HEK293T (cell line): Measurements from ENCODE around the gene ERICH4.

ENCODE experiments used
- CTCF ChIA-PET: fragments of 350-600 bp; formaldehyde crosslinking; extraction: SDS; loops from one replicate; lab custom pipeline; 2021; ENCODE audit warnings: antibody characterized with exemption, inconsistent platforms; lab: Yijun Ruan, JAX
- POLR2A ChIA-PET: fragments of 350-600 bp; formaldehyde crosslinking; extraction: SDS; loops from one replicate; lab custom pipeline; 2020; ENCODE audit warnings: antibody characterized with exemption, inconsistent platforms; lab: Yijun Ruan, JAX
- DNase-seq: peaks from one replicate; pipeline ENCODE4 v3.0.0; 2012; ENCODE audit warnings: mixed read lengths; ENCODE audit errors: extremely low spot score
- ARNT ChIP-seq: fragments of 450-650 bp; IDR thresholded peaks from 2 replicates; pipeline ENCODE4 v1.6.1; 2017; ENCODE audit warnings: mild to moderate bottlenecking
- BHLHE40 ChIP-seq: fragments of 450-650 bp; IDR thresholded peaks from 2 replicates; pipeline ENCODE4 v1.6.1; 2016; ENCODE audit warnings: mild to moderate bottlenecking, moderate library complexity, borderline replicate concordance
- CTBP1 ChIP-seq: fragments of 450-650 bp; IDR thresholded peaks from 2 replicates; pipeline ENCODE4 v1.6.1; 2016; ENCODE audit warnings: borderline replicate concordance
- ELF4 ChIP-seq: fragments of 450-650 bp; IDR thresholded peaks from 2 replicates; pipeline ENCODE4 v1.6.1; 2017; ENCODE audit warnings: antibody characterized with exemption
- FOXA1 ChIP-seq: fragments of 450-650 bp; IDR thresholded peaks from 2 replicates; pipeline ENCODE4 v1.6.1; 2016; ENCODE audit warnings: mild to moderate bottlenecking
- FOXK2 ChIP-seq: fragments of 450-650 bp; IDR thresholded peaks from 2 replicates; pipeline ENCODE4 v1.6.1; 2016; ENCODE audit warnings: mild to moderate bottlenecking
- FOXM1 ChIP-seq: fragments of 450-650 bp; IDR thresholded peaks from 2 replicates; pipeline ENCODE4 v1.6.1; 2017; ENCODE audit warnings: mild to moderate bottlenecking, borderline replicate concordance
- HDGF ChIP-seq: fragments of 450-650 bp; IDR thresholded peaks from 2 replicates; pipeline ENCODE4 v1.6.1; 2017; ENCODE audit warnings: antibody characterized with exemption, borderline replicate concordance
- L3MBTL2 ChIP-seq: fragments of 450-650 bp; conservative IDR thresholded peaks from 2 replicates; pipeline ENCODE4 v1.6.1; 2016; ENCODE audit warnings: mild to moderate bottlenecking
- LEF1 ChIP-seq: fragments of 450-650 bp; IDR thresholded peaks from 2 replicates; pipeline ENCODE4 v1.6.1; 2017; ENCODE audit warnings: mild to moderate bottlenecking, borderline replicate concordance
- NFRKB ChIP-seq: fragments of 450-650 bp; IDR thresholded peaks from 2 replicates; pipeline ENCODE4 v1.6.1; 2016; ENCODE audit warnings: mild to moderate bottlenecking, moderate library complexity
- SP1 ChIP-seq: fragments of 450-650 bp; IDR thresholded peaks from 2 replicates; pipeline ENCODE4 v1.6.1; 2017
- SUZ12 ChIP-seq: fragments of 450-650 bp; IDR thresholded peaks from 2 replicates; pipeline ENCODE4 v1.6.1; 2016; ENCODE audit warnings: mild to moderate bottlenecking
- TARDBP ChIP-seq: fragments of 450-650 bp; IDR thresholded peaks from 2 replicates; pipeline ENCODE4 v1.6.1; 2016
- ZNF384 ChIP-seq: fragments of 450-650 bp; IDR thresholded peaks from 2 replicates; pipeline ENCODE4 v1.6.1; 2016
- TF ChIP-seq, protein P1 (sequence below): fragments of 450-650 bp; IDR thresholded peaks from 2 replicates; pipeline ENCODE4 v1.6.1; 2016

Gene ERICH4, protein sequence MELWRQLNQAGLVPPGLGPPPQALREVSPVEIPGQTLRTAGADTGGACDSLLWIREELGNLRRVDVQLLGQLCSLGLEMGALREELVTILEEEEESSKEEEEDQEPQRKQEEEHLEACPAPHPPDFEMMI

DNA sequence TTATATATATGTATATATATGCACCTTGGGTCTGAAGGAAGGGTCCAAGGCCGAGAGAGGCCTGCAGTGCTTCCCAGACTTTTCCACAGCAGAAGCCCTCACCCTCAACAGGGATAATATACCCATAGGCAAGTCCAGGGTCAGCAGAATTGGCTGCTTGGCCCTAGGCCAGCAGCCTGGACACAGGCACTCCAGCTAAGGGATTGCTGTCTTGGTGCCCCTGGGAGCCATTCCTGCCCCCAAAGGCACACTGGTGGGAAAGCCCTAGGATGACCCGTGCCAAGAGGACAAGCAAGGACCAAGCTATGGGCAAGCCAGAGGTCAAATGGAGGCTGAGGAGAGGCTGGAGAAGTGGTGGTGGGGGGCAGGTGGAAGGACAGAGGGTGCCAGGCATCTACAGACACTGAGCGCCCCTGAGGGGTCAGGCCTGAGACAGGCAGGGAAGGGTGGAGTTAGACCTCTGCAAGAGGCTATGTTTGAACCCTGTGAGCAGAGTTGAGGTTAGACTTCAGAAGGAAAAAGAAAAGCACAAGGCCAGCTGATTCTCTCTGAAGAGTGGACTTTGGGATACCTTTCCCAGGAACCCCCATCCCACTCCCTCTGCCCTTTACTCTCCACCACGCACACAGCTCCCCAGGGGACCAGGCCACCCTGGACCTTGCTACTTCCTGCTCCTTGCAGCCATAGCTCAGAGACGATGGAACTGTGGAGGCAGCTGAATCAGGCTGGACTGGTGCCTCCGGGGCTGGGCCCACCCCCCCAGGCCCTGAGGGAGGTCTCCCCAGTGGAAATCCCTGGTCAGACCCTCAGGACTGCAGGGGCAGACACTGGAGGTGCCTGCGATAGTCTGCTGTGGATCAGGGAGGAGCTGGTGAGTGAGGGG is at the start of gene ERICH4:
ERICH4 (plus strand) TSS at position 684 of the 883 bp plus-strand sequence; CDS start at position 698, 14 bp downstream.
- ChIA-PET CTCF (no interaction called here), POLR2A (no interaction called here)
- DNase-seq = no peak
- no peak for TF ChIP-seq LEF1
- no peak for TF ChIP-seq NFRKB
- no peak for TF ChIP-seq HDGF
- TF ChIP-seq ELF4 = no peak
- TF ChIP-seq ZNF384 = no peak
- TF ChIP-seq L3MBTL2 = no peak

DNA sequence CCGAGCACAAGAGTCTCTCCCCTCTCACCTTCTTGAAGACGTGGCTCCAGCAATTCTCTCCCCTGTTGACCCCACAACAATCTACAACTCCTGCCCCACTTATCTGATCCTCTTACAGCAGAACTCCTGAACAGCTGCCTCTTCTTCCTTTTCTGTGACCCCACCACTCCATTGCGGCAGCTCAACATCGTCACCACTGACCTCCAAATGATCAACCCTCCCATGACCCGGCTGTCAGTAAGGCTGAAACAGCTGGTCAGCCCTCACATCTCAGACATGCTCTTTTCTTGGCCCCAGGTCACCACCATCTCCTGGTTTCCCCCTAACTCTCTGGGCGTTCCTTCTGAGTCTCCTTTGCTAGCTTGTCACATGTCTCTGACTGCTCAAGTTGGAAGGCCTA is 47.6 kb upstream of the ERICH4 start:
- ChIA-PET POLR2A (interaction anchor here (0.6 to 1.4 kb wide), 2 partner anchors 9 to 39 kb away, joined by 3 read pairs; no protein-coding TSS in a partner anchor), CTCF (no interaction called here)
- DNase-seq = no peak
- TF ChIP-seq FOXM1 = no peak
- no peak for TF ChIP-seq CTBP1
- TF ChIP-seq FOXK2 = no peak
- no peak for TF ChIP-seq L3MBTL2
- TF ChIP-seq BHLHE40 = no peak
- TF ChIP-seq SP1 = no peak
- TF ChIP-seq TARDBP = no peak
- no peak for TF ChIP-seq ZNF384

DNA sequence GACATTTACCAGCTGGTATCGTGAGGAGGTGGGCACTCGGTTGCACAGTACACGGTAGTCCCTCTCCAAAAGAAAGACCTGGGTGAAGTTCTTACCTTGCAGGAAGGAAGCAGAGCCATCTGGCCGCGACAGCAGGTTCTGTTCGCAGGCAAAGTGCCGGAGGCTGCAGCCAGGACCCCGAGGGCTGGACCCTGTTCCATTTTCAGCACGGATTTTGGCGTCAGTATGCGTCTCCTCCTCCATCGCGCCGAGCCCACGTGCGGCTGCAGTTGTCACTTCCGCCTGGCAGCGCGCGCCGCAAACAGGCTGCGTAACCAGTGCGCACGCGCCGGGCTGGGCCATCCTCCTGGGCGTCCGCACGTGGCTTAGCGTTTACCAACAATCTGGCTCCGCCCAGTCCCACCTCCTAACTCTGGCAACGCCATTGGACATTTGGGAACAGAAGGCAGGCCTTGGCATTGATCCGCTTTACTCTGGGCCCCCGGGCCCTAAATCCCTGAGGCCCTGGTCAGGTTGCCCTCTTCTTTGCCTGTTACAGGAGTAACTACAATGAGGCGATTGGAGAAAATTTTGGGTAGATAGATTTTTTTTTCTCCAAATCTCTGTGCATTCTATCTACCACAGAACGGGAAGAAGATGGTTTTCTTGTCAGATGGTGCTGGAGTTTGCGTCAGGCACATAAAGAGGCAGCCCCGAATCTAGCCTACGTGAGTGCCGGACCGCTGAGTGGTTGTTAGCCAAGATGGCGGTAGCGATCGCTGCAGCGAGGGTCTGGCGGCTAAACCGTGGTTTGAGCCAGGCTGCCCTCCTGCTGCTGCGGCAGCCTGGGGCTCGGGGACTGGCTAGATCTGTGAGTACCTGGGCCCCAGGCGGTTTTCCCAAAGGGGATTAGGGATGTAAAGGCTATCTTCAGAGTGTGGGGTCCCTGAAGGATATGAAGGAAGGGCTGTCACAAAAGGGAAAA is 45.6 kb upstream of the ERICH4 start, which contains the start of the genes BCKDHA and EXOSC5:
BCKDHA (plus strand) TSS at position 733 of the 964 bp plus-strand sequence; CDS start at position 743, 10 bp downstream.
EXOSC5 (minus strand) TSS at position 274 of the 964 bp plus-strand sequence; CDS start at position 243, 31 bp downstream.
- DNase-seq = peak; percentile 99
- TF ChIP-seq ZNF384 = no peak
- peak; percentile 96 for TF ChIP-seq L3MBTL2
- TF ChIP-seq, protein P1, sequence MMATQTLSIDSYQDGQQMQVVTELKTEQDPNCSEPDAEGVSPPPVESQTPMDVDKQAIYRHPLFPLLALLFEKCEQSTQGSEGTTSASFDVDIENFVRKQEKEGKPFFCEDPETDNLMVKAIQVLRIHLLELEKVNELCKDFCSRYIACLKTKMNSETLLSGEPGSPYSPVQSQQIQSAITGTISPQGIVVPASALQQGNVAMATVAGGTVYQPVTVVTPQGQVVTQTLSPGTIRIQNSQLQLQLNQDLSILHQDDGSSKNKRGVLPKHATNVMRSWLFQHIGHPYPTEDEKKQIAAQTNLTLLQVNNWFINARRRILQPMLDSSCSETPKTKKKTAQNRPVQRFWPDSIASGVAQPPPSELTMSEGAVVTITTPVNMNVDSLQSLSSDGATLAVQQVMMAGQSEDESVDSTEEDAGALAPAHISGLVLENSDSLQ = peak; percentile 26; the same call in 1 of the 2 replicates
- no peak for TF ChIP-seq FOXA1
- peak; percentile 93 for TF ChIP-seq NFRKB
- peak; percentile 68 for TF ChIP-seq ELF4
- no peak for TF ChIP-seq HDGF
- no peak for TF ChIP-seq TARDBP
- no peak for TF ChIP-seq FOXM1
- TF ChIP-seq SP1 = no peak
- peak; percentile 97 for TF ChIP-seq FOXK2
- TF ChIP-seq SUZ12 = no peak
- TF ChIP-seq CTBP1 = no peak
- TF ChIP-seq ARNT = peak; percentile 25; the same call in 1 of the 2 replicates
- ChIA-PET CTCF (no interaction called here), POLR2A (interaction anchor here (1.0 kb wide), 1 partner anchor 42 kb away, joined by 3 read pairs; the partner anchor contains the start of gene DMAC2)

DNA sequence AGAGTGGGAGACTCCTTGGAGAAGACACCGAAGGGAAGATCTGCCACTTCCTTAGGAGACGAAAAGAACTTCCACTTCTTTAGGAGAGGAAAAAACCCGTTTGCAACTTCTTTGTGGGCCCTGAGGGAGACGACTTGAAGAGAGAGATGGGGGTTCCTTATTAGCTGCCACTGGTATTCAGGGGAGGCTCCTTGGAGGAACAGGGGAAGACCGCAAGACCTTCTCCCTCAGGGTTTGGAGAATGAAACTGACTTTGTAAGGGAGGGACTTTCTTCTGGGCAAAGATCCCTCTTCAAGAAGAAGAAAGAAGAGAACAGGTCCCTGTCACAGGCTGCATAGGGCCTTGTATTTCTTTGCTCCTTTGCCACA is 44.9 kb upstream of the ERICH4 start:
- TF ChIP-seq ZNF384 (no peak), ARNT (no peak), TARDBP (no peak)
- TF ChIP-seq, protein P1 = no peak
- POLR2A ChIA-PET = interaction anchor here (1.0 to 1.9 kb wide), 2 partner anchors 11 to 42 kb away, joined by 3 to 8 read pairs; partner anchors contain the start of gene DMAC2
- CTCF ChIA-PET = no interaction called here
- no peak for DNase-seq

DNA sequence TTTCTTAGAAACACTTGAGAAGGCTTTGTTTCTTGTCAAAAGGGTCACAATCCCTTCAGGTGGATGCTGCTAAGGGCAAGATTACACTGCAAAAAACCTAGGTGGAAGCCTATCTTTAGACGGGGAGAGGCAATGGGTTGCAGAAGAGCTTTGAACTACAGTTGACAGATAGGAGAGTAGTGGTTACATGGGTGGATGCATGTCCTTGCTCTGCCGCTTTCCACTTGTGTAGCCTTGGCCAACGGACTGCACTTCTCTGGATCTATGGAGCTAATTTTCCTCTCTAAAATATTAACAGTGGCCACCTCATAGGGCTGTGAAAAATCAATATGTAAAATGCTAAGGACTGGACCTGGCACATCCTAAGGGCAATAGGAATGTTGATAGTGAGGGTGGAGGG is 44.4 kb upstream of the ERICH4 start:
- CTCF ChIA-PET = no interaction called here
- TF ChIP-seq SUZ12 (no peak), NFRKB (no peak), CTBP1 (no peak), BHLHE40 (no peak), SP1 (no peak), FOXA1 (no peak), ZNF384 (no peak), FOXM1 (no peak), TARDBP (no peak), HDGF (no peak), ELF4 (no peak), LEF1 (no peak), FOXK2 (no peak), L3MBTL2 (no peak), ARNT (no peak)
- TF ChIP-seq, protein P1 = no peak
- POLR2A ChIA-PET = interaction anchor here (0.9 to 1.9 kb wide), 3 partner anchors 10 to 41 kb away, joined by 3 to 8 read pairs (median 5); partner anchors contain the start of gene DMAC2
- no peak for DNase-seq
